WERI-Rb-1 (cell line): Measurements from ENCODE around the gene ZFP69B.

ENCODE experiments used
- DNase-seq: peaks from one replicate; pipeline ENCODE4 v3.0.0-alpha.2; 2020
- H3K27ac ChIP-seq: fragments of 250-450 bp; sonication (Bioruptor Pico); 2 replicates; pipeline ENCODE4 v1.5.1; 2020; ENCODE audit warnings: mild to moderate bottlenecking, moderate library complexity
- H3K27me3 ChIP-seq: fragments of 250-450 bp; sonication (Bioruptor Pico); 2 replicates; pipeline ENCODE4 v1.5.1; 2021; ENCODE audit warnings: mild to moderate bottlenecking, low read depth, moderate library complexity; ENCODE audit not compliant: insufficient read depth, severe bottlenecking
- H3K36me3 ChIP-seq: fragments of 250-450 bp; sonication (Bioruptor Pico); 2 replicates; pipeline ENCODE4 v1.5.1; 2020; ENCODE audit warnings: mild to moderate bottlenecking, moderate library complexity
- H3K4me3 ChIP-seq: 2 replicates; pipeline ENCODE4 v1.5.1; 2011; ENCODE audit warnings: low read depth, mild to moderate bottlenecking, control low read depth, low read length
- H3K9me3 ChIP-seq: fragments of 250-450 bp; sonication (Bioruptor Pico); 2 replicates; pipeline ENCODE4 v1.5.1; 2021; ENCODE audit warnings: mild to moderate bottlenecking, moderate library complexity; ENCODE audit not compliant: severe bottlenecking
- CTCF ChIP-seq: IDR thresholded peaks from 2 replicates; pipeline ENCODE4 v1.5.1; 2011; ENCODE audit warnings: low read depth, mild to moderate bottlenecking, control low read depth, inconsistent platforms, low read length

The ZFP69B gene

GRCh38 chr1:40449684-40450494 lies at the start of gene ZFP69B:
TSS of gene ZFP69B (plus strand) at chr1:40450476. CDS start at chr1:40450962, 486 bp downstream.
- H3K4me3 ChIP-seq = peak within 1 kb of the TSS; percentile 66
- 0 out of 2 replicates have a peak, but pooled peaks have one; percentile 14 for TF ChIP-seq CTCF
- DNase-seq = peak; percentile 95
- peaks cover 19% of the 10 kb centered on the region for H3K9me3 ChIP-seq
- peaks cover 28% of the 10 kb centered on the region for H3K36me3 ChIP-seq
- peak within 1 kb of the TSS; percentile 88 for H3K27ac ChIP-seq
- no peaks in the 10 kb centered on the region for H3K27me3 ChIP-seq

GRCh38 chr1:40401473-40402201 lies 48.6 kb upstream of the ZFP69B start:
- no peak for DNase-seq
- Histone ChIP-seq H3K4me3 (no peak overlapping the region), H3K9me3 (no peaks in the 10 kb centered on the region), H3K27ac (no peak overlapping the region), H3K27me3 (no peaks in the 10 kb centered on the region), H3K36me3 (no peaks in the 10 kb centered on the region)
- no peak for TF ChIP-seq CTCF

- H3K36me3 ChIP-seq = no peaks in the 10 kb centered on the region; the same call in 1 of the 2 replicates
- peak; percentile 18 for DNase-seq
Observed at GRCh38 chr1:40404670-40405462, 45.4 kb upstream of the ZFP69B start.

GRCh38 chr1:40405812-40406211 lies 44.5 kb upstream of the ZFP69B start:
- H3K36me3 ChIP-seq = no peaks in the 10 kb centered on the region; the same call in 1 of the 2 replicates

More at GRCh38 chr1:40404670-40405462, 45.4 kb upstream of the ZFP69B start:
- no peaks in the 10 kb centered on the region for H3K9me3 ChIP-seq
- no peak overlapping the region for H3K27ac ChIP-seq
- no peak overlapping the region for H3K4me3 ChIP-seq
- TF ChIP-seq CTCF = peak; percentile 45
- no peaks in the 10 kb centered on the region for H3K27me3 ChIP-seq

More at GRCh38 chr1:40405812-40406211, 44.5 kb upstream of the ZFP69B start:
- Histone ChIP-seq H3K9me3 (no peaks in the 10 kb centered on the region), H3K27ac (no peak overlapping the region), H3K27me3 (no peaks in the 10 kb centered on the region), H3K4me3 (no peak overlapping the region)
- TF ChIP-seq CTCF = no peak
- no peak for DNase-seq
